Measurements from ENCODE around the gene TLL2. TPM values are rescaled to one million over a fixed set of nuclear protein-coding genes. Genes with fewer than 3 reads are reported as not detected.

Gene TLL2
- total and polyA plus RNA-seq, 4 donors, result 0.12 to 0.36 TPM; not detected in 2

GRCh38 chr10:96342402-96342801 is 171.3 kb downstream of the TLL2 start:
- WGBS, 2 donors, result 72 to 75% methylated on average over 4 of the region's 4 CpGs
- H3K27me3 ChIP-seq (ENCODE audit: control insufficient read depth in 1 of 2, insufficient read depth in 2 of 2, low read length in 1 of 2), result no peaks in the 10 kb centered on the region
- H3K4me1 ChIP-seq (ENCODE audit: control insufficient read depth in 1 of 2, insufficient read depth in 2 of 2, low read length in 2 of 2), result no peaks in the 10 kb centered on the region
- DNase-seq (no peak), ATAC-seq (ENCODE audit: low FRiP score) (no peak)
- no peak overlapping the region for H3K4me3 ChIP-seq (ENCODE audit: low read length in 2 of 2)
- intact Hi-C loops (cut with DNase I), result no loop called here
- no peaks in the 10 kb centered on the region for H3K36me3 ChIP-seq (ENCODE audit: control insufficient read depth in 1 of 2, insufficient read depth in 2 of 2, low read length in 1 of 2)
- H3K27ac ChIP-seq (ENCODE audit: low read depth in 1 of 2, low read length in 2 of 2), result no peak overlapping the region
- peaks cover 5% of the 10 kb centered on the region for H3K9me3 ChIP-seq (ENCODE audit: control insufficient read depth, low read length)

GRCh38 chr10:96341219-96342182 is 172.2 kb downstream of the TLL2 start:
- Histone ChIP-seq H3K4me3 (ENCODE audit: low read length in 2 of 2) (no peak overlapping the region), H3K4me1 (ENCODE audit: control insufficient read depth in 1 of 2, insufficient read depth in 2 of 2, low read length in 2 of 2) (no peaks in the 10 kb centered on the region), H3K27ac (ENCODE audit: low read depth in 1 of 2, low read length in 2 of 2) (no peak overlapping the region), H3K27me3 (ENCODE audit: control insufficient read depth in 1 of 2, insufficient read depth in 2 of 2, low read length in 1 of 2) (no peaks in the 10 kb centered on the region), H3K36me3 (ENCODE audit: control insufficient read depth in 1 of 2, insufficient read depth in 2 of 2, low read length in 1 of 2) (no peaks in the 10 kb centered on the region), H3K9me3 (ENCODE audit: control insufficient read depth, low read length) (peaks cover 5% of the 10 kb centered on the region)
- intact Hi-C loops (cut with DNase I), result no loop called here
- DNase-seq (no peak), ATAC-seq (ENCODE audit: low FRiP score) (no peak)
- 75 to 82% methylated on average over 5 of the region's 5 CpGs for WGBS, 2 donors

- no peak overlapping the region for H3K27ac ChIP-seq (ENCODE audit: low read depth in 1 of 2, low read length in 2 of 2)
- H3K4me1 ChIP-seq (ENCODE audit: control insufficient read depth in 1 of 2, insufficient read depth in 2 of 2, low read length in 2 of 2), result no peaks in the 10 kb centered on the region
- intact Hi-C loops (cut with DNase I), result no loop called here
- H3K36me3 ChIP-seq (ENCODE audit: control insufficient read depth in 1 of 2, insufficient read depth in 2 of 2, low read length in 1 of 2), result no peaks in the 10 kb centered on the region
- H3K4me3 ChIP-seq (ENCODE audit: low read length in 2 of 2), result no peak overlapping the region
- peaks cover 0 to 2% of the 10 kb centered on the region in 2 donors for H3K27me3 ChIP-seq (ENCODE audit: control insufficient read depth in 1 of 2, insufficient read depth in 2 of 2, low read length in 1 of 2)
- ATAC-seq (ENCODE audit: low FRiP score), result peak; percentile 74
- H3K9me3 ChIP-seq (ENCODE audit: control insufficient read depth, low read length), result peaks cover 1% of the 10 kb centered on the region
- peak; percentile 71 to 77 for DNase-seq
- WGBS, 2 donors, result 40 to 41% methylated on average over 7 of the region's 7 CpGs
These were observed 173.5 kb downstream of the TLL2 start for GRCh38 chr10:96339956-96340904.

GRCh38 chr10:96339383-96339782 is 174.3 kb downstream of the TLL2 start:
- Histone ChIP-seq H3K9me3 (ENCODE audit: control insufficient read depth, low read length) (no peaks in the 10 kb centered on the region), H3K4me3 (ENCODE audit: low read length in 2 of 2) (no peak overlapping the region), H3K27me3 (ENCODE audit: control insufficient read depth in 1 of 2, insufficient read depth in 2 of 2, low read length in 1 of 2) (peaks cover 0 to 2% of the 10 kb centered on the region in 2 donors), H3K4me1 (ENCODE audit: control insufficient read depth in 1 of 2, insufficient read depth in 2 of 2, low read length in 2 of 2) (no peaks in the 10 kb centered on the region), H3K27ac (ENCODE audit: low read depth in 1 of 2, low read length in 2 of 2) (no peak overlapping the region), H3K36me3 (ENCODE audit: control insufficient read depth in 1 of 2, insufficient read depth in 2 of 2, low read length in 1 of 2) (no peaks in the 10 kb centered on the region)
- intact Hi-C loops (cut with DNase I), result no loop called here
- DNase-seq (no peak), ATAC-seq (ENCODE audit: low FRiP score) (no peak)
- 97 to 99% methylated on average over 4 of the region's 4 CpGs for WGBS, 2 donors

GRCh38 chr10:96338279-96338925 is 175.3 kb downstream of the TLL2 start:
- no peaks in the 10 kb centered on the region for H3K4me1 ChIP-seq (ENCODE audit: control insufficient read depth in 1 of 2, insufficient read depth in 2 of 2, low read length in 2 of 2)
- intact Hi-C loops (cut with DNase I), result no loop called here
- WGBS, 2 donors, result 31 to 45% methylated on average over 5 of the region's 5 CpGs
- H3K4me3 ChIP-seq (ENCODE audit: low read length in 2 of 2), result no peak overlapping the region
- DNase-seq, result no peak
- H3K27ac ChIP-seq (ENCODE audit: low read depth in 1 of 2, low read length in 2 of 2), result no peak overlapping the region
- peaks cover 0 to 2% of the 10 kb centered on the region in 2 donors for H3K27me3 ChIP-seq (ENCODE audit: control insufficient read depth in 1 of 2, insufficient read depth in 2 of 2, low read length in 1 of 2)
- no peak for ATAC-seq (ENCODE audit: low FRiP score)
- no peaks in the 10 kb centered on the region for H3K9me3 ChIP-seq (ENCODE audit: control insufficient read depth, low read length)
- H3K36me3 ChIP-seq (ENCODE audit: control insufficient read depth in 1 of 2, insufficient read depth in 2 of 2, low read length in 1 of 2), result no peaks in the 10 kb centered on the region

- Histone ChIP-seq H3K4me3 (ENCODE audit: low read length in 2 of 2) (no peak overlapping the region), H3K27me3 (ENCODE audit: control insufficient read depth in 1 of 2, insufficient read depth in 2 of 2, low read length in 1 of 2) (peaks cover 0 to 2% of the 10 kb centered on the region in 2 donors), H3K9me3 (ENCODE audit: control insufficient read depth, low read length) (no peaks in the 10 kb centered on the region), H3K4me1 (ENCODE audit: control insufficient read depth in 1 of 2, insufficient read depth in 2 of 2, low read length in 2 of 2) (no peaks in the 10 kb centered on the region), H3K36me3 (ENCODE audit: control insufficient read depth in 1 of 2, insufficient read depth in 2 of 2, low read length in 1 of 2) (no peaks in the 10 kb centered on the region), H3K27ac (ENCODE audit: low read depth in 1 of 2, low read length in 2 of 2) (no peak overlapping the region)
- DNase-seq, result no peak
- no peak for ATAC-seq (ENCODE audit: low FRiP score)
- 87 to 95% methylated on average over 2 of the region's 2 CpGs for WGBS, 2 donors
- intact Hi-C loops (cut with DNase I), result no loop called here
These were observed 176.6 kb downstream of the TLL2 start for GRCh38 chr10:96337106-96337505.

GRCh38 chr10:96334616-96335526 is 178.9 kb downstream of the TLL2 start:
- Histone ChIP-seq H3K9me3 (ENCODE audit: control insufficient read depth, low read length) (no peaks in the 10 kb centered on the region), H3K4me3 (ENCODE audit: low read length in 2 of 2) (no peak overlapping the region), H3K36me3 (ENCODE audit: control insufficient read depth in 1 of 2, insufficient read depth in 2 of 2, low read length in 1 of 2) (no peaks in the 10 kb centered on the region), H3K27me3 (ENCODE audit: control insufficient read depth in 1 of 2, insufficient read depth in 2 of 2, low read length in 1 of 2) (peaks cover 0 to 2% of the 10 kb centered on the region in 2 donors), H3K27ac (ENCODE audit: low read depth in 1 of 2, low read length in 2 of 2) (no peak overlapping the region), H3K4me1 (ENCODE audit: control insufficient read depth in 1 of 2, insufficient read depth in 2 of 2, low read length in 2 of 2) (peaks cover 0 to 1% of the 10 kb centered on the region in 2 donors)
- intact Hi-C loops (cut with DNase I), result no loop called here
- ATAC-seq (ENCODE audit: low FRiP score) (no peak), DNase-seq (no peak)
- 31 to 32% methylated on average over 5 of the region's 5 CpGs for WGBS, 2 donors
